WTC11 (cell line): ENCODE data around the gene SARDH.

ENCODE experiments used
- CREM ChIP-seq: sonication (generic); formaldehyde crosslinking; IDR thresholded peaks from 2 replicates; pipeline ENCODE4 v1.8.1; 2022; ENCODE audit warnings: mild to moderate bottlenecking, missing genetic modification reagents, moderate library complexity
- MXD4 ChIP-seq: fragments of 250-450 bp; sonication (Bioruptor Pico); IDR thresholded peaks from 2 replicates; pipeline ENCODE4 v1.8.0; 2021; ENCODE audit warnings: mild to moderate bottlenecking, moderate library complexity, borderline replicate concordance
- SP1 ChIP-seq: sonication (generic); formaldehyde crosslinking; conservative IDR thresholded peaks from 2 replicates; pipeline ENCODE4 v1.8.1; 2022; ENCODE audit warnings: missing genetic modification reagents
- TF ChIP-seq, protein P1 (sequence below): fragments of 200-600 bp; IDR thresholded peaks from 2 replicates; pipeline ENCODE4 v1.8.0; 2022; ENCODE audit warnings: antibody characterized with exemption

DNA sequence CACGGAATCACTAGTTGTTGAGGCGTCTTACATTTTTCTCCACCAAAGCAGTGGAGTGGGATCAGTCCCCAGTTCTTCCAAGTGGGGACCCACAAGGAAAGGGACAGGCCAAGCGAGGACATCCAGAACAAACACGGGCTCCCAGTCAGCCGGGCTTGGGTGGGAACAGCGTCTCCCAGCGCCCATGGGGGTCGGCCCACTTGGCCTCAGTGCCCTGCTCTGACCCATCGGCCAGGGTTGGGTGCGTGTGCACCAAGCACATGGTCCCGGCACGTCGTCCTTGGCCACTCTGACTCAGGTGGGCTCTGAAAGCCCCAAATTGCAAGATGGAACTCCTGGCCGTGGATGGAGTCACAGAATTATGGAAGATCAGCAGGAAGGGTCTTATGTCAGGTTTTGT is 64.1 kb downstream of the SARDH start:
- TF ChIP-seq, protein P1, sequence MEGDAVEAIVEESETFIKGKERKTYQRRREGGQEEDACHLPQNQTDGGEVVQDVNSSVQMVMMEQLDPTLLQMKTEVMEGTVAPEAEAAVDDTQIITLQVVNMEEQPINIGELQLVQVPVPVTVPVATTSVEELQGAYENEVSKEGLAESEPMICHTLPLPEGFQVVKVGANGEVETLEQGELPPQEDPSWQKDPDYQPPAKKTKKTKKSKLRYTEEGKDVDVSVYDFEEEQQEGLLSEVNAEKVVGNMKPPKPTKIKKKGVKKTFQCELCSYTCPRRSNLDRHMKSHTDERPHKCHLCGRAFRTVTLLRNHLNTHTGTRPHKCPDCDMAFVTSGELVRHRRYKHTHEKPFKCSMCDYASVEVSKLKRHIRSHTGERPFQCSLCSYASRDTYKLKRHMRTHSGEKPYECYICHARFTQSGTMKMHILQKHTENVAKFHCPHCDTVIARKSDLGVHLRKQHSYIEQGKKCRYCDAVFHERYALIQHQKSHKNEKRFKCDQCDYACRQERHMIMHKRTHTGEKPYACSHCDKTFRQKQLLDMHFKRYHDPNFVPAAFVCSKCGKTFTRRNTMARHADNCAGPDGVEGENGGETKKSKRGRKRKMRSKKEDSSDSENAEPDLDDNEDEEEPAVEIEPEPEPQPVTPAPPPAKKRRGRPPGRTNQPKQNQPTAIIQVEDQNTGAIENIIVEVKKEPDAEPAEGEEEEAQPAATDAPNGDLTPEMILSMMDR, result no peak
- no peak for TF ChIP-seq SP1 (CRISPR knock-in tag)
- TF ChIP-seq CREM (CRISPR knock-in tag), result no peak
- TF ChIP-seq MXD4 (CRISPR knock-in tag), result no peak
